Measurements from ENCODE around the gene BICC1. TPM values are rescaled to one million over a fixed set of nuclear protein-coding genes. Genes with fewer than 3 reads are reported as not detected.

Gene BICC1
- total and polyA plus RNA-seq, 4 donors: 0.82 to 6.1 (median 4.5) TPM

GRCh38 chr10:58651742-58652141 is 139.1 kb downstream of the BICC1 start:
- no peak for TF ChIP-seq ZBTB33 (IDR thresholded peaks at IDR 0.05)
- TF ChIP-seq RAD21 (IDR thresholded peaks at IDR 0.05): no peak
- TF ChIP-seq JUND (IDR thresholded peaks at IDR 0.05): no peak
- TF ChIP-seq FOXA2 (IDR thresholded peaks at IDR 0.05): no peak
- TF ChIP-seq FOXA1 (IDR thresholded peaks at IDR 0.05): no peak
- no peak for TF ChIP-seq NR2F2 (IDR thresholded peaks at IDR 0.05)
- no peak for TF ChIP-seq MAX (IDR thresholded peaks at IDR 0.05)
- Histone ChIP-seq H3K4me1 (ENCODE audit: control insufficient read depth in 4 of 4, insufficient read depth in 4 of 4, low read length in 3 of 4) (no peaks in the 10 kb centered on the region), H3K9ac (ENCODE audit: low read depth in 1 of 2, low read length in 2 of 2) (no peak overlapping the region), H3K4me3 (ENCODE audit: low read depth in 1 of 3, low read length in 3 of 3) (no peak overlapping the region), H3K9me3 (ENCODE audit: control insufficient read depth in 4 of 4, low read length in 3 of 4) (no peaks in the 10 kb centered on the region), H3K27me3 (ENCODE audit: control insufficient read depth in 4 of 4, insufficient read depth in 4 of 4, low read length in 3 of 4) (no peaks in the 10 kb centered on the region), H3K36me3 (ENCODE audit: control insufficient read depth in 4 of 4, insufficient read depth in 3 of 4, low read depth in 1 of 4, low read length in 3 of 4) (no peaks in the 10 kb centered on the region), H3K27ac (ENCODE audit: low read depth in 1 of 2, low read length in 2 of 2) (no peak overlapping the region)
- no peak for DNase-seq (ENCODE audit: low spot score)
- WGBS: 79% methylated on average over 1 of the region's 1 CpG

GRCh38 chr10:58653139-58653538 is 140.5 kb downstream of the BICC1 start:
- DNase-seq (ENCODE audit: low spot score): no peak
- Histone ChIP-seq H3K4me1 (ENCODE audit: control insufficient read depth in 4 of 4, insufficient read depth in 4 of 4, low read length in 3 of 4) (no peaks in the 10 kb centered on the region), H3K27me3 (ENCODE audit: control insufficient read depth in 4 of 4, insufficient read depth in 4 of 4, low read length in 3 of 4) (no peaks in the 10 kb centered on the region), H3K4me3 (ENCODE audit: low read depth in 1 of 3, low read length in 3 of 3) (no peak overlapping the region), H3K9me3 (ENCODE audit: control insufficient read depth in 4 of 4, low read length in 3 of 4) (no peaks in the 10 kb centered on the region), H3K9ac (ENCODE audit: low read depth in 1 of 2, low read length in 2 of 2) (no peak overlapping the region), H3K27ac (ENCODE audit: low read depth in 1 of 2, low read length in 2 of 2) (no peak overlapping the region), H3K36me3 (ENCODE audit: control insufficient read depth in 4 of 4, insufficient read depth in 3 of 4, low read depth in 1 of 4, low read length in 3 of 4) (no peaks in the 10 kb centered on the region)
- TF ChIP-seq TAF1 (conservative IDR thresholded peaks at IDR 0.05) (no peak), RAD21 (IDR thresholded peaks at IDR 0.05) (no peak), SP1 (IDR thresholded peaks at IDR 0.05) (no peak), EGR1 (IDR thresholded peaks at IDR 0.05; ENCODE audit: low read depth in 2 of 2) (no peak), REST (IDR thresholded peaks at IDR 0.05) (no peak), NR2F2 (IDR thresholded peaks at IDR 0.05) (no peak), MAX (IDR thresholded peaks at IDR 0.05) (no peak), FOXA2 (IDR thresholded peaks at IDR 0.05) (no peak), RXRA (IDR thresholded peaks at IDR 0.05) (no peak), HNF4G (IDR thresholded peaks at IDR 0.05) (no peak), JUND (IDR thresholded peaks at IDR 0.05) (no peak), ATF3 (IDR thresholded peaks at IDR 0.05) (no peak), HNF4A (conservative IDR thresholded peaks at IDR 0.05) (no peak)

All from liver (tissue), 9 donors.